ENCODE results near the gene LRRC7.

DNA sequence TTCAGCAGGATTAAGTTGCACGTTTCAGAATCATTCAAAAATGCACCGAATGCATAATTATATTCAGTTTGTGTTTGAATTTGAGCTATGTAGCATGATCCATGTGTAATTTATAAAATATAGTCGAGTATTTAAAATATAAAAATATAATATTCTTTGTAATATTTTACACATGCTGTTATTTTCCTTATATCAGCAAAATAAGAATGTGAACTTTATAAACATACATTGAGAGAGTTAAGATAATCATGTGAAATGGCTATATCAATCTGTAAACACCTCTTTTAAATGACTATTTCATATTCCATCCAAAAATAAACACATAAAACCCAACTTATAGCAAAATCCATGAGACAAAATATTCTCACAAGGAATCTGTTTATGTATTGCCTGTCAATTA is 303.7 kb downstream of the LRRC7 start:
- no peak for TF ChIP-seq EP300 (IDR thresholded peaks at IDR 0.05)
- TF ChIP-seq, protein P1, sequence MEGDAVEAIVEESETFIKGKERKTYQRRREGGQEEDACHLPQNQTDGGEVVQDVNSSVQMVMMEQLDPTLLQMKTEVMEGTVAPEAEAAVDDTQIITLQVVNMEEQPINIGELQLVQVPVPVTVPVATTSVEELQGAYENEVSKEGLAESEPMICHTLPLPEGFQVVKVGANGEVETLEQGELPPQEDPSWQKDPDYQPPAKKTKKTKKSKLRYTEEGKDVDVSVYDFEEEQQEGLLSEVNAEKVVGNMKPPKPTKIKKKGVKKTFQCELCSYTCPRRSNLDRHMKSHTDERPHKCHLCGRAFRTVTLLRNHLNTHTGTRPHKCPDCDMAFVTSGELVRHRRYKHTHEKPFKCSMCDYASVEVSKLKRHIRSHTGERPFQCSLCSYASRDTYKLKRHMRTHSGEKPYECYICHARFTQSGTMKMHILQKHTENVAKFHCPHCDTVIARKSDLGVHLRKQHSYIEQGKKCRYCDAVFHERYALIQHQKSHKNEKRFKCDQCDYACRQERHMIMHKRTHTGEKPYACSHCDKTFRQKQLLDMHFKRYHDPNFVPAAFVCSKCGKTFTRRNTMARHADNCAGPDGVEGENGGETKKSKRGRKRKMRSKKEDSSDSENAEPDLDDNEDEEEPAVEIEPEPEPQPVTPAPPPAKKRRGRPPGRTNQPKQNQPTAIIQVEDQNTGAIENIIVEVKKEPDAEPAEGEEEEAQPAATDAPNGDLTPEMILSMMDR (IDR thresholded peaks at IDR 0.05): no peak

All from ovary (tissue), 3 donors.